ENCODE data around the gene NUP93. TPM values are rescaled to one million over a fixed set of nuclear protein-coding genes. Genes with fewer than 3 reads are reported as not detected.

The NUP93 gene
- total RNA-seq, 1 experiment from 2014 or later: 60.2 TPM

DNA sequence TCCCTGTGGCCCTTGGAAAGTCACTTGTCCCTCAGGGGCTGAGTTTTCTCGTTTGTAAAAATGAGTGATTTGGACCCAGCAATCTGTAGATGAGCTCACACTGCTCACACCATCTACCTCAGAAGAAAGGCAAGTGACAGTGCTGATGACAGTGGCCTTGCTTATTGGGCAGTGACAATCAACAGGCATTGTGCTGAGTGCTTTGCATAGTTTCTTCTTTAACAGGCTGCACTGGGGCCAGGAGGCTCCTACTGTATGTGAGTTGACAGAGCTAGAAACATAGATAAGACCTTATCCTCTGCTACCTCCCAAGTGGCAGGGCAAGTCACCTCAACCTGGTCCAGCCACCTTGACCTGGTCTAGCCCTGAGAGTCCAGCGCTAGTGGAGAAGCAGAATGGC, 105.4 kb downstream of the NUP93 start:
- Mint-ChIP-seq H3K36me3 (ENCODE audit: insufficient read depth, unreplicated experiment) (peaks cover 56% of the 10 kb centered on the region), H3K4me1 (ENCODE audit: insufficient read depth, unreplicated experiment) (peaks cover 4% of the 10 kb centered on the region), H3K9me3 (ENCODE audit: unreplicated experiment) (no peaks in the 10 kb centered on the region), H3K27ac (ENCODE audit: low read depth, unreplicated experiment) (no peak overlapping the region), H3K4me3 (ENCODE audit: unreplicated experiment) (no peak overlapping the region), H3K27me3 (ENCODE audit: insufficient read depth, unreplicated experiment) (no peaks in the 10 kb centered on the region)
- no peak for DNase-seq (ENCODE audit: unreplicated experiment)
- TF ChIP-seq, protein P1, sequence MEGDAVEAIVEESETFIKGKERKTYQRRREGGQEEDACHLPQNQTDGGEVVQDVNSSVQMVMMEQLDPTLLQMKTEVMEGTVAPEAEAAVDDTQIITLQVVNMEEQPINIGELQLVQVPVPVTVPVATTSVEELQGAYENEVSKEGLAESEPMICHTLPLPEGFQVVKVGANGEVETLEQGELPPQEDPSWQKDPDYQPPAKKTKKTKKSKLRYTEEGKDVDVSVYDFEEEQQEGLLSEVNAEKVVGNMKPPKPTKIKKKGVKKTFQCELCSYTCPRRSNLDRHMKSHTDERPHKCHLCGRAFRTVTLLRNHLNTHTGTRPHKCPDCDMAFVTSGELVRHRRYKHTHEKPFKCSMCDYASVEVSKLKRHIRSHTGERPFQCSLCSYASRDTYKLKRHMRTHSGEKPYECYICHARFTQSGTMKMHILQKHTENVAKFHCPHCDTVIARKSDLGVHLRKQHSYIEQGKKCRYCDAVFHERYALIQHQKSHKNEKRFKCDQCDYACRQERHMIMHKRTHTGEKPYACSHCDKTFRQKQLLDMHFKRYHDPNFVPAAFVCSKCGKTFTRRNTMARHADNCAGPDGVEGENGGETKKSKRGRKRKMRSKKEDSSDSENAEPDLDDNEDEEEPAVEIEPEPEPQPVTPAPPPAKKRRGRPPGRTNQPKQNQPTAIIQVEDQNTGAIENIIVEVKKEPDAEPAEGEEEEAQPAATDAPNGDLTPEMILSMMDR (IDR thresholded peaks at IDR 0.05; ENCODE audit: unreplicated experiment): no peak
- BruUV-seq (replicated peaks): no TSS peak
- intact Hi-C loops (cut with micrococcal nuclease): no loop called here
- ChIA-PET CTCF (no interaction called here), POLR2A (no interaction called here)

DNA sequence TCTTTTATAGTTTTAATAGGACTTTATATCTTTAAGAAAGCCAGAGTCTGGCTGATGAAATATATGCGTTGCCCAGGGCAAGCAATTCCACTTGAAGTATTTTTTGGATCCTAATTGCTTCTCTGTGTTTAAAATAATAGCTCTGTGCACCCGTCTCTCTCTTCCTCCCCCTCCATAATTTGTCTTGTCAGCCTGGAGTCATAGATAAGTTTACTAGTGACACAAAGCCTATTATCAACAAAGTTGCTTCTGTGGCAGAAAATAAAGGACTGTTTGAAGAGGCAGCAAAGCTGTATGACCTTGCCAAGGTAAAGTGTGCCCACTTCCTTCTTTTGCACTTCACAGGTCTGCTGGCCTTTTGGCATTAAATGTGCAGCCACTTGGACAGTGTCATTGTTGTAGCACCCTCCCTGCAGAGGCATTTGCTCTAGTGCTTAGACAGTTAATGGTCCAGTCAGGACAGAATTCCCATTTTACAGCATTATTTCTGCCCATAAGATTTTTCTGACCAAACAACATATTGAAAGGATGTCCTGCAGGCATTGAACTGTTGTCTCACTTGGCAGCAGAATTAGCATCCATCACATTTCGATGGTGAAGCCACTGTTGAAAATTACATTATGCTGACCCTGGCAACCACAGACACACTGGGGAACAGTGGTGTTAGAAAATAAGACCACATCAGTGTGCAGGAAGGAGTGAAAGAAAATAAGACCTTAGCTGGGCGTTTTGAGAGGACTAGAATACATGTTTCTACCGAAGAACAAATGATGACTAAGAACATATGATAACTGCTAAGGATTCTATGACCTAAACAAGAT, 106.7 kb downstream of the NUP93 start:
- POLR2A ChIA-PET: interaction anchor here (1.0 kb wide), 1 partner anchor 34 kb away, joined by 3 read pairs; no protein-coding TSS in a partner anchor
- Mint-ChIP-seq H3K4me1 (ENCODE audit: insufficient read depth, unreplicated experiment) (peaks cover 4% of the 10 kb centered on the region), H3K9me3 (ENCODE audit: unreplicated experiment) (no peaks in the 10 kb centered on the region), H3K36me3 (ENCODE audit: insufficient read depth, unreplicated experiment) (peaks cover 47% of the 10 kb centered on the region), H3K27ac (ENCODE audit: low read depth, unreplicated experiment) (no peak overlapping the region), H3K4me3 (ENCODE audit: unreplicated experiment) (no peak overlapping the region), H3K27me3 (ENCODE audit: insufficient read depth, unreplicated experiment) (no peaks in the 10 kb centered on the region)
- TF ChIP-seq, protein P1 (IDR thresholded peaks at IDR 0.05; ENCODE audit: unreplicated experiment): no peak
- intact Hi-C loops (cut with micrococcal nuclease): no loop called here
- CTCF ChIA-PET: no interaction called here
- DNase-seq (ENCODE audit: unreplicated experiment): no peak
- BruUV-seq (replicated peaks): no TSS peak

DNA sequence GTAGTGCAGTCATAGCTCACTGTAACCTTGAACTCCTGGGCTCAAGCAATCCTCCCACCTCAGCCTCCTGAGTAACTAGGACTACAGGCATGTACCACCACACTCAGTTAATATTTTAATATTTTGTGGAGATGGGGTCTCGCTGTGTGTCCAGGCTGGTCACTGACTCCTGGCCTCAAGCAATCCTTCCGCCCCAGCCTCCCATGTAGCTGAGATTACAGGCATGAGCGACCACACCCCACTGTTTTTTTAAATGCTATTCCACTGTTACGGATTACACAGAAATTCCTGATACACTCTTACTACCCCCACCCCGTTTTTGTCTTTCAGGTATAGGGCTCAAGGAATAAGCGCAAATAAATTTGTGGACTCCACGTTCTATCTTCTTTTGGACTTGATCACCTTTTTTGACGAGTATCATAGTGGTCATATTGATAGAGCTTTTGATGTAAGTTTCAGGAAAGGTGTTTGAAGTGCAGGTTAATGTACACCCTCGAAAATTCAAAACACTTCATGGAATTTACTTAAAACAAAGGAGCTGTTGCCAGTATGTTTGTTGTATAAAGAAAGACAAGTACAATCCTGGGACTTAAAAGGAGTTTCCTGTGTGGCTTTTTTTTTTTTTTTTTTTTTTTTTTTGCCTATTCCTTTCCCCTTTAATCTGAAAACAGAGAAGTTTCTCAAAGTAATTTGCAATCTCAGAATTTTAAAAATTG, 108.9 kb downstream of the NUP93 start:
- no peak overlapping the region for H3K4me3 Mint-ChIP-seq (ENCODE audit: unreplicated experiment)
- BruUV-seq (replicated peaks): no TSS peak
- H3K9me3 Mint-ChIP-seq (ENCODE audit: unreplicated experiment): no peaks in the 10 kb centered on the region
- TF ChIP-seq, protein P1 (IDR thresholded peaks at IDR 0.05; ENCODE audit: unreplicated experiment): no peak
- no peaks in the 10 kb centered on the region for H3K27me3 Mint-ChIP-seq (ENCODE audit: insufficient read depth, unreplicated experiment)
- H3K36me3 Mint-ChIP-seq (ENCODE audit: insufficient read depth, unreplicated experiment): peaks cover 51% of the 10 kb centered on the region
- no peak overlapping the region for H3K27ac Mint-ChIP-seq (ENCODE audit: low read depth, unreplicated experiment)
- intact Hi-C loops (cut with micrococcal nuclease): no loop called here
- peaks cover 4% of the 10 kb centered on the region for H3K4me1 Mint-ChIP-seq (ENCODE audit: insufficient read depth, unreplicated experiment)
- POLR2A ChIA-PET: interaction anchor here (0.6 to 1.2 kb wide), 2 partner anchors 9 to 75 kb away, joined by 3 to 5 read pairs; no protein-coding TSS in a partner anchor
- CTCF ChIA-PET: interaction anchor here (0.6 kb wide), 1 partner anchor 24 kb away, joined by 3 read pairs; no protein-coding TSS in a partner anchor
- DNase-seq (ENCODE audit: unreplicated experiment): no peak

DNA sequence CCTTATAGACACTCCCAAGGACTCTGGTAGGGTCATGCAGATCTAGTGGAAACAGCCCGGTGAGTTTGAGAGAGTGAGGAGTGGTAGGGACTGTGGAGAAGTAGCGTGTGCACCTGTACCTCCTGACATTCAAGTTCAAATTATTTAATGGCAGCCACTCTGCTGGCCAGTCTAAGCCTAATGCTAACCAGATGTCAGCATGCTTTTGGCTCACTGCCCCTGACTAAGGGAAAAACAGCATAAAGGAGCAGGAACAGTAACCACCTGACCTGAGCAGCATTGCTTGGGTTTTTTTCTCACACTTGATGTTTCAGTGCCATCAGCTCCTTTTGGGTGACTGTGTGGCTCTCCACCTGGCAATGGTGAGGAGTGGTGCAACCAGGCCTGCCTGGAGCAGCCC, 111.3 kb downstream of the NUP93 start:
- Mint-ChIP-seq H3K4me1 (ENCODE audit: insufficient read depth, unreplicated experiment) (peaks cover 3% of the 10 kb centered on the region), H3K27ac (ENCODE audit: low read depth, unreplicated experiment) (no peak overlapping the region), H3K36me3 (ENCODE audit: insufficient read depth, unreplicated experiment) (peaks cover 43% of the 10 kb centered on the region), H3K9me3 (ENCODE audit: unreplicated experiment) (no peaks in the 10 kb centered on the region), H3K27me3 (ENCODE audit: insufficient read depth, unreplicated experiment) (no peaks in the 10 kb centered on the region), H3K4me3 (ENCODE audit: unreplicated experiment) (no peak overlapping the region)
- POLR2A ChIA-PET: no interaction called here
- BruUV-seq (replicated peaks): no TSS peak
- no peak for DNase-seq (ENCODE audit: unreplicated experiment)
- TF ChIP-seq, protein P1 (IDR thresholded peaks at IDR 0.05; ENCODE audit: unreplicated experiment): no peak
- intact Hi-C loops (cut with micrococcal nuclease): no loop called here
- CTCF ChIA-PET: no interaction called here

Measured in MCF 10A (cell line).